Heart left ventricle (tissue), 16 donors: ENCODE data around the gene PIP5K1A. TPM values are rescaled to one million over a fixed set of nuclear protein-coding genes. Genes with fewer than 3 reads are reported as not detected.
"Not testable (repeated sequence)": the region's sequence is repeated elsewhere in the genome, so short reads cannot be mapped to it uniquely, and the experiment has no call there.

Experiments
- ATAC-seq, 4 donors: fragments of 200-7000 bp; cut with Tn5 transposase; one replicate each; pipeline ENCODE4 v1.9.1; 2020 to 2022; ENCODE audit warnings: moderate library complexity in 4 of 4, mild to moderate bottlenecking in 3 of 4, moderate number of reproducible peaks in 1 of 4
- DNase-seq, 5 donors: peaks; one replicate each; pipeline ENCODE4 v3.0.0-alpha.2; 2020
- H3K27ac ChIP-seq, 12 donors: fragments of 200-600 bp; sonication (generic) in 4 of 12; one replicate each; pipeline versions ENCODE4 v1.5.0 to v1.8.0; 2016 to 2022; ENCODE audit warnings: mild to moderate bottlenecking in 2 of 12
- H3K27me3 ChIP-seq, 9 donors: fragments of 200-600 bp; sonication (generic) in 2 of 9; one replicate each; pipeline versions ENCODE4 v1.5.1 to v1.8.0; 2016 to 2022; ENCODE audit warnings: mild to moderate bottlenecking in 3 of 9
- H3K36me3 ChIP-seq, 9 donors: fragments of 200-600 bp; sonication (generic) in 2 of 9; one replicate each; pipeline versions ENCODE4 v1.5.0 to v1.8.0; 2018 to 2022; ENCODE audit warnings: mild to moderate bottlenecking in 2 of 9
- H3K4me1 ChIP-seq, 12 donors: fragments of 200-600 bp; sonication (generic) in 4 of 12; one replicate each; pipeline versions ENCODE4 v1.5.0 to v1.8.0; 2016 to 2022; ENCODE audit warnings: mild to moderate bottlenecking in 3 of 12
- H3K4me3 ChIP-seq, 12 donors: fragments of 200-600 bp; sonication (generic) in 4 of 12; one replicate each; pipeline versions ENCODE4 v1.5.0 to v1.8.0; 2017 to 2022; ENCODE audit warnings: mild to moderate bottlenecking in 9 of 12, moderate library complexity in 4 of 12
- H3K9me3 ChIP-seq, 12 donors: fragments of 200-600 bp; sonication (generic) in 4 of 12; one replicate each; pipeline versions ENCODE4 v1.5.0 to v1.8.0; 2016 to 2022; ENCODE audit warnings: mild to moderate bottlenecking in 1 of 12
- POLR2A ChIP-seq, 2 donors: fragments of 450-650 bp; IDR thresholded peaks; one replicate each; pipeline ENCODE4 v1.6.1; 2017; ENCODE audit warnings: antibody characterized with exemption in 2 of 2, mild to moderate bottlenecking in 2 of 2, moderate library complexity in 2 of 2
- WGBS, 4 donors: extraction: QIAGEN DNeasy Blood & Tissue Kit in 2 of 4; methylation state at CpG; one replicate each; pipeline versions ENCODE4 v1.1.5 to v1.1.7; 2013 to 2018; 5-methylcytosine and 5-hydroxymethylcytosine counted together
- intact Hi-C, 10 donors: fragments of 100-400 bp; cut with DNase I; formaldehyde crosslinking; loops; one replicate each; pipeline versions ENCODE4 v1.11.1 to v1.14.2; 2022
- polyA plus RNA-seq, 2 donors: library from polyadenylated mRNA; stranded (reverse); fragments of 200-250 nt; gene quantifications; one replicate each; pipeline ENCODE4 v1.2.3, GENCODE V29; 2013
- total RNA-seq, 9 donors: library from RNA; depleted of rRNA in 2 of 9; stranded (reverse); fragments of >200 nt in 2 of 9; fragmentation: NEBNext Ultra II Directional in 3 of 9; extraction: Animal tissue kit (Norgen Biotek cat#: 25700) in 3 of 9; gene quantifications; one replicate each; pipeline versions ENCODE4 v1.1.0 to v1.2.4, GENCODE V29; 2016 to 2023
- TF ChIP-seq, protein P1 (sequence below), 12 donors: fragments of 200-600 bp; sonication (generic) in 4 of 12; IDR thresholded peaks; one replicate each; pipeline versions ENCODE4 v1.5.0 to v1.8.0; 2018 to 2022; ENCODE audit warnings: antibody characterized with exemption in 12 of 12, mild to moderate bottlenecking in 5 of 12
- donor health status: ischemic (EF 13 %, LVEDD 7.1; RV severe dilation, severe dysfunction).
- donor health status: healthy with polysubstance abuse.
- donor health status: DM: no; HTN: yes; CAD: no.
- donor health status: DM: no; HTN: no; CAD: no.
- donor health status: ischemic (EF 25% LVEDD 6.9; RV normal size, moderate dysfunction).
- donor health status: ischemic (EF 25% LVEDD 5.7; RV mildly dilated, moderate dysfunction).
- donor health status: healthy.
- donor health status: DM: yes; HTN: yes; CAD: no.
- donor health status: ischemic (EF 35%, LVEDD 5.7; RV mildly dilated, moderate dysfunction).
- donor health status: nonischemic (EF 11% LVEDD 7.7; RV severe dilation, severe dysfunction).
- donor health status: DM: yes; HTN: yes; CAD: no.
- donor health status: PGD.
- donor health status: ischemic (EF 29% LVEDD 5.4; RV normal size, mild dysfunction).
- donor health status: nonischemic (EF 23%, LVEDD 6.1; RV moderate dilation, normal function).

The PIP5K1A gene
- total and polyA plus RNA-seq, 11 donors, result 20.5 to 48.8 (median 36.5) TPM

DNA sequence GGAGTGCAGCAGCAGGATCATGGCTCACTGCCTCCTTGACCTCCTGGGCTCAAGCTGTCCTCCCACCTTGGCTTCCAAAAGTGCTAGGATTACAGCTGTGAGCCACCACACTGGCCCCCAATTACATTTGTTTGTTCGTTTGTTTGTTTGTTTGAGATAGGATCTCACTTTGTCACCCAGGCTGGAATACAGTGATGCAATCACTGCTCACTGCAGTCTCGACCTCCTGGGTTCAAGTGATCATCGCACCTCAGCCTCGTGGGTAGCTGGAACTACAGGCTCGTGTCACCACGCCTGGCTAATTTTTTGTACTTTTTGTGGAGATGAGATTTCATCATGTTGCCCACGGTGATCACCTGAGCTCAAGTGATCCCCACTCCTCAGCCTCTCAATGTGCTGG is 6.3 kb upstream of the PIP5K1A start:
- TF ChIP-seq, protein P1, sequence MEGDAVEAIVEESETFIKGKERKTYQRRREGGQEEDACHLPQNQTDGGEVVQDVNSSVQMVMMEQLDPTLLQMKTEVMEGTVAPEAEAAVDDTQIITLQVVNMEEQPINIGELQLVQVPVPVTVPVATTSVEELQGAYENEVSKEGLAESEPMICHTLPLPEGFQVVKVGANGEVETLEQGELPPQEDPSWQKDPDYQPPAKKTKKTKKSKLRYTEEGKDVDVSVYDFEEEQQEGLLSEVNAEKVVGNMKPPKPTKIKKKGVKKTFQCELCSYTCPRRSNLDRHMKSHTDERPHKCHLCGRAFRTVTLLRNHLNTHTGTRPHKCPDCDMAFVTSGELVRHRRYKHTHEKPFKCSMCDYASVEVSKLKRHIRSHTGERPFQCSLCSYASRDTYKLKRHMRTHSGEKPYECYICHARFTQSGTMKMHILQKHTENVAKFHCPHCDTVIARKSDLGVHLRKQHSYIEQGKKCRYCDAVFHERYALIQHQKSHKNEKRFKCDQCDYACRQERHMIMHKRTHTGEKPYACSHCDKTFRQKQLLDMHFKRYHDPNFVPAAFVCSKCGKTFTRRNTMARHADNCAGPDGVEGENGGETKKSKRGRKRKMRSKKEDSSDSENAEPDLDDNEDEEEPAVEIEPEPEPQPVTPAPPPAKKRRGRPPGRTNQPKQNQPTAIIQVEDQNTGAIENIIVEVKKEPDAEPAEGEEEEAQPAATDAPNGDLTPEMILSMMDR (IDR thresholded peaks at IDR 0.05), result no peak
- no peak for TF ChIP-seq POLR2A (IDR thresholded peaks at IDR 0.05)
- no peaks in the 10 kb centered on the region for H3K36me3 ChIP-seq
- H3K4me3 ChIP-seq, result no peak overlapping the region
- ATAC-seq, result no peak
- no peaks in the 10 kb centered on the region for H3K9me3 ChIP-seq
- H3K4me1 ChIP-seq, result peaks cover 0 to 42% (median 18%) of the 10 kb centered on the region in 12 donors
- intact Hi-C loops, result loop anchor here in 5 of 10 donors (5.0 to 10.0 kb wide), 4 partner anchors 60 to 213 kb away; partner anchors contain the start of genes PSMD4 (in 2 of the 5) and RFX5 (in 1 of the 5)
- H3K27ac ChIP-seq, result no peak overlapping the region
- 76 to 86% (median 80%) methylated on average over 7 of the region's 7 CpGs for WGBS, 4 donors
- DNase-seq, result peak in 1 of 5 donors; percentile 15
- H3K27me3 ChIP-seq, result no peaks in the 10 kb centered on the region

DNA sequence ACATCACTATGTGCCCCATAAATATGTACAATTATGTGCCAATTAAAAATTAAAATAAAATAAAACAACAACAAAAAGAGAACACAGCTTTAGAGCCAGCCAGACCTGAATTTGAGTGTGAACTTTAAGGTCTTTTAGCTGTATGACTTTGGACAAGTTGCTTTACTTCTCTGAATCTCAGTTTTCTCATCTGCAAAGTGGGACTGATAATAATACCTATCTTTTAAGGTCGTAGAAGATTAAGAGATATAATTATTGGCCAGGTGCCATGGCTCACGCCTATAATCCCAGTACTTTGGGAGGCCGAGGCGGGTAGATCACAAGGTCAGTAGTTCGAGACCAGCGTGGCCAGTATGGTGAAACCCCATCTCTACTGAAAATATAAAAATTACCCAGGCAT is 5.0 kb upstream of the PIP5K1A start:
- H3K4me1 ChIP-seq, result peaks cover 0 to 34% (median 21%) of the 10 kb centered on the region in 12 donors
- DNase-seq (no peak), ATAC-seq (no peak)
- H3K27ac ChIP-seq, result no peak overlapping the region
- H3K4me3 ChIP-seq, result no peak overlapping the region
- TF ChIP-seq, protein P1 (IDR thresholded peaks at IDR 0.05), result no peak
- no peak for TF ChIP-seq POLR2A (IDR thresholded peaks at IDR 0.05)
- intact Hi-C loops, result loop anchor here in 5 of 10 donors (5.0 to 10.0 kb wide), 4 partner anchors 59 to 211 kb away; partner anchors contain the start of genes PSMD4 (in 2 of the 5) and RFX5 (in 1 of the 5)
- H3K9me3 ChIP-seq, result no peaks in the 10 kb centered on the region
- no peaks in the 10 kb centered on the region for H3K36me3 ChIP-seq
- WGBS, 4 donors, result 68 to 82% (median 73%) methylated on average over 6 of the region's 6 CpGs
- no peaks in the 10 kb centered on the region for H3K27me3 ChIP-seq

DNA sequence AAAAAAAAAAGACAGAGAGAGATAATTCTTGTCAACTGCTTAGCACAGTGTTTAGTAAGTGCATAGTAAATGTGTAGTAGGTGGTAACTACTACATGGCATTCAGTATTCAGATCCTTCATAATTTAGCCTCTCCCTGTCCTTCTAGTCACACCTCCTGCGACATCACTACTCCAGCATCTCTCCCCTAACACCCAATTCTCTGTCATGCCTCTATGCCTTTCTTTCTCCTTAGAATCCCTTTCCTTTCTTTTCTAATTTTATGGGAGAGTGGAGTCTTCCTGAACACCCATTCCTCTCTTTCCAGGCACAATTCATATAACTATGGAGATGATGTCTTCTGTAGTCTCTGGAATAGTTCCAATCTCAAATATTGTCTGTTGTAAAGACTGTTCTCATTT is 4.5 kb upstream of the PIP5K1A start:
- Histone ChIP-seq H3K4me3 (no peak overlapping the region), H3K9me3 (no peaks in the 10 kb centered on the region), H3K27me3 (no peaks in the 10 kb centered on the region), H3K36me3 (no peaks in the 10 kb centered on the region), H3K4me1 (peaks cover 0 to 28% (median 15%) of the 10 kb centered on the region in 12 donors), H3K27ac (no peak overlapping the region)
- 77 to 84% (median 80%) methylated on average over 1 of the region's 1 CpG for WGBS, 4 donors
- TF ChIP-seq, protein P1 (IDR thresholded peaks at IDR 0.05), result no peak
- no peak for TF ChIP-seq POLR2A (IDR thresholded peaks at IDR 0.05)
- ATAC-seq, result no peak
- intact Hi-C loops, result loop anchor here in 5 of 10 donors (5.0 to 10.0 kb wide), 4 partner anchors 58 to 211 kb away; partner anchors contain the start of genes PSMD4 (in 2 of the 5) and RFX5 (in 1 of the 5)
- DNase-seq, result no peak

DNA sequence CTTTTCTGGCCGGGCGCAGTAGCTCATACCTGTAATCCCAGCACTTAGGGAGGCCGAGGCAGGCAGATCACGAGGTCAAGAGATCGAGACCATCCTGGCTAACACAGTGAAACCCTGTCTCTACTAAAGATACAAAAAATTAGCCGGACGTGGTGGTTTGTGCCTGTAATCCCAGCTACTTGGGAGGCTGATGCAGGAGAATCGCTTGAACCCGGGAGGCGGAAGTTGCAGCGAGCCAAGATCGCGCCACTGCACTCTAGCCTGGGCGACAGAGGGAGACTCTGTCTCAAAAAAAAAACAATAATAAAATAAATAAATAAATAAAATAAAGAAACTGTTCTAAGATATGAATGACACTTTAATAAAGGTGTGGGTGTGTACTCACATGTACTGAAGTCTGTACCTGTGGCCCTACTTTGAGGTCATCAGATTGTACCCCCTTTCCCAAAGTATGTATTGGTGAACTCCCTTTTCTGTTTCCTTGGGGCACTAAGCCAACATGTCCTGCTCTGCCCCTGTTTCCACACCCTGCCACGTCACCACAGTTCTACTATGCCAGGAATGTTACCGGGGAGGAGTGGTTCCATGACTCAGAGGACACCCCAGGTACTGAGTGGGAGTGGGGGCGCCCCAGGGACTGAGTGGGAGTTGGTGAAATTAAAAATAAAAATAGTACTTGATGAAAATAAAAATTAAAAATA is 3.3 kb upstream of the PIP5K1A start:
- WGBS, 4 donors, result 63 to 74% (median 68%) methylated on average over 17 of the region's 17 CpGs
- intact Hi-C loops, result loop anchor here in 7 of 10 donors (5.0 to 10.0 kb wide), 5 partner anchors 57 to 210 kb away; partner anchors contain the start of genes PSMD4 (in 4 of the 7) and RFX5 (in 1 of the 7)
- not testable (repeated sequence) for H3K36me3 ChIP-seq, H3K27me3 ChIP-seq, H3K9me3 ChIP-seq
- H3K27ac ChIP-seq, result peak overlapping the region in 6 of 12 donors; percentile 2 to 73 (median 55)
- DNase-seq (peak in 4 of 5 donors; percentile 56 to 81 (median 63)), ATAC-seq (peak in 3 of 4 donors; percentile 15 to 33 (median 27))
- H3K4me3 ChIP-seq, result peak overlapping the region in 3 of 12 donors; percentile 4 to 22 (median 7)
- H3K4me1 ChIP-seq, result peaks cover 0 to 29% (median 15%) of the 10 kb centered on the region in 12 donors
